Muscle layer of duodenum (tissue), 2 donors: ENCODE measurements around the gene ABCC9.
A peak's percentile ranks its signal among the peaks of the same experiment; 100 is the strongest.
"Not testable (repeated sequence)": the region's sequence is repeated elsewhere in the genome, so short reads cannot be mapped to it uniquely, and the experiment has no call there.

ENCODE experiments used
- H3K27ac ChIP-seq: one replicate; pipeline ENCODE4 v1.7.0; 2013; ENCODE audit warnings: mild to moderate bottlenecking, low read length
- H3K27me3 ChIP-seq: one replicate; pipeline ENCODE4 v1.7.0; 2013; ENCODE audit warnings: low read depth, mild to moderate bottlenecking, control low read depth, low read length
- H3K36me3 ChIP-seq, 2 donors: one replicate each; pipeline ENCODE4 v1.7.0; 2013; ENCODE audit warnings: low read length in 2 of 2, control low read depth in 1 of 2, mild to moderate bottlenecking in 1 of 2; ENCODE audit not compliant: insufficient read depth in 2 of 2, control insufficient read depth in 1 of 2
- H3K4me1 ChIP-seq, 2 donors: one replicate each; pipeline ENCODE4 v1.7.0; 2013; ENCODE audit warnings: low read length in 2 of 2, mild to moderate bottlenecking in 2 of 2, control low read depth in 1 of 2, moderate library complexity in 1 of 2; ENCODE audit not compliant: insufficient read depth in 2 of 2, control insufficient read depth in 1 of 2
- H3K4me3 ChIP-seq, 2 donors: one replicate each; pipeline ENCODE4 v1.7.0; 2013; ENCODE audit warnings: low read length in 2 of 2, low read depth in 1 of 2, mild to moderate bottlenecking in 1 of 2
- H3K9me3 ChIP-seq, 2 donors: one replicate each; pipeline ENCODE4 v1.7.0; 2013; ENCODE audit warnings: low read length in 2 of 2, control low read depth in 1 of 2, mild to moderate bottlenecking in 1 of 2; ENCODE audit not compliant: control insufficient read depth in 1 of 2
- donor health status: healthy.

The ABCC9 gene

DNA sequence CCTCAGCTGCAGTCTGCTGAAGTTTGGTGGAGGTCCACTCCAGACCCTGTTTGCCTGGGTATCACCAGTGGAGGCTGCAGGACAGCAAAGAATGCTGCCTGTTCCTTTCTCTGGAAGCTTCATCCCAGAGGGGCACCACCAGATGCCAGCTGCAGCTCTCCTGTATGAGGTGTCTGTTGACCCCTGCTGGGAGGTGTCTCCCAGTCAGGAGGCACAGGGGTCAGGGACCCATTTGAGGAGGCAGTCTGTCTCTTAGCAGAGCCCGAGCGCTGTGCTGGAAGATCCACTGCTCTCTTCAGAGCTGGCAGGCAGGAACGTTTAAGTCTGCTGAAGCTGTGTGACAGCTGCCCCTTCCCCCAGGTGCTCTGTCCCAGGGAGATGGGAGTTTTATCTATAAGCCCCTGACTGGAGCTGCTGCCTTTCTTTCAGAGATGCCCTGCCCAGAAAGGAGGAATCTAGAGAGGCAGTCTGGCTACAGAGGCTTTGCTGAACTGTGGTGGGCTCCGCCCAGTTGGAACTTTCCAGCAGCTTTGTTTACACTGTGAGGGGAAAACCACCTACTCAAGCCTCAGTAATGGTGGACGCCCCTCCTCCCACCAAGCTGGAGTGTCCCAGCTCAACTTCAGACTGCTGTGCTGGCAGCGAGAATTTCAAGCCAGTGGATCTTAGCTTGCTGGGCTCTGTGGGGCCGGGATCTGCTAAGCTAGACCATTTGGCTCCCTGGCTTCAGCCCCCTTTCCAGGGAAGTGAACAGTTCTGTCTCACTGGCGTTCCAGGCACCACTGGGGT is 146.2 kb downstream of the ABCC9 start:
- H3K9me3 ChIP-seq, H3K36me3 ChIP-seq, H3K27ac ChIP-seq, H3K4me3 ChIP-seq, H3K4me1 ChIP-seq, H3K27me3 ChIP-seq: not testable (repeated sequence)

- H3K27me3 ChIP-seq, H3K4me1 ChIP-seq, H3K9me3 ChIP-seq, H3K36me3 ChIP-seq, H3K4me3 ChIP-seq, H3K27ac ChIP-seq: not testable (repeated sequence)
These were observed 151.5 kb downstream of the ABCC9 start for GRCh38 chr12:21789687-21790086.

DNA sequence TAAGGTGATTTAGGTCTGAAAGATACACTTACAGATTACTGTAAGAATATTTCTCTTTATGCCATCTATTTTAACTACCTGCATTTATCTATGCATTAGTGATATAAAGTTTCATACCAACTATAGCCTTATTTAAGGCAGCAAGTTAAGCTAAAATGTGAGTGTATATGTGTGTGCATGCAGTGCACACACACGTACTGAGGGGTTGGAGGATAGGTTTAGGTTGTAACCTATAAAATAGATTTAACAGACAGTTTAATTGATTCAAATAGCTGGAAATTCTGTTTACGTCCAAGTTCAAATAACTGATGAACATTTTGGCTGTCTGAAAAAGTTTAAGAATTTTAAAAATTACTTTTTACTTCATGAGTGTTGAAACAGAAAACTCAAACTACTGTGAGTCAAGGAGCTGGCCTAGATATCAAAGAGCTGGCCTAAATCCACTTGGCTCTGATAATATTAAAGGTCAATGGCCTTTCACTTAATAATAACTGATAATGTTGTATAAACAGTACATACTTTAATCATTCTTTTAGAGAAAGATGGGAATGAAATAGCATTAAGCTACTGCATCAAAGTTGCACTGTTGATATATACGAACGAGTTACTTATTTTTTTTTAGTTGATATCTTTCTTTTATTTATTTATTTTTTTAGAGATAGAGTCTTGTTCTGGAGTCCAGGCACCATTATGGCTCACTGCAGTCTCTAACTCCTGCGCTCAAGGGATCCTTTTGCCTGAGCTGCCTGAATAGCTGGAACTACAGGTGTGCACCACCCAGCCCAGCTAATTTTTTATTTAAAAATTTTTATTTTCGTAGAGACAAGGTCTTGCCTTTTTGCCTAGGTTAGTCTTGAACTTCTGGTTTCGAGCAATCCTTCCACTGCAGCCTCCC is 152.9 kb downstream of the ABCC9 start:
- Histone ChIP-seq H3K36me3 (no peaks in the 10 kb centered on the region), H3K27me3 (no peaks in the 10 kb centered on the region), H3K4me3 (no peak overlapping the region), H3K27ac (no peak overlapping the region), H3K4me1 (no peaks in the 10 kb centered on the region), H3K9me3 (no peaks in the 10 kb centered on the region)

- Histone ChIP-seq H3K36me3 (no peaks in the 10 kb centered on the region), H3K9me3 (no peaks in the 10 kb centered on the region), H3K4me1 (no peaks in the 10 kb centered on the region), H3K4me3 (no peak overlapping the region), H3K27ac (no peak overlapping the region), H3K27me3 (no peaks in the 10 kb centered on the region)
These were observed 155.1 kb downstream of the ABCC9 start for GRCh38 chr12:21786041-21786531.

GRCh38 chr12:21782723-21783122 is 158.5 kb downstream of the ABCC9 start:
- not testable (repeated sequence) for H3K27ac ChIP-seq, H3K36me3 ChIP-seq, H3K9me3 ChIP-seq, H3K4me3 ChIP-seq, H3K4me1 ChIP-seq, H3K27me3 ChIP-seq

- Histone ChIP-seq H3K4me1 (no peaks in the 10 kb centered on the region), H3K4me3 (no peak overlapping the region), H3K9me3 (no peaks in the 10 kb centered on the region), H3K36me3 (no peaks in the 10 kb centered on the region), H3K27ac (peak overlapping the region; percentile 56), H3K27me3 (no peaks in the 10 kb centered on the region)
These were observed 160.4 kb downstream of the ABCC9 start for GRCh38 chr12:21780786-21781185.

DNA sequence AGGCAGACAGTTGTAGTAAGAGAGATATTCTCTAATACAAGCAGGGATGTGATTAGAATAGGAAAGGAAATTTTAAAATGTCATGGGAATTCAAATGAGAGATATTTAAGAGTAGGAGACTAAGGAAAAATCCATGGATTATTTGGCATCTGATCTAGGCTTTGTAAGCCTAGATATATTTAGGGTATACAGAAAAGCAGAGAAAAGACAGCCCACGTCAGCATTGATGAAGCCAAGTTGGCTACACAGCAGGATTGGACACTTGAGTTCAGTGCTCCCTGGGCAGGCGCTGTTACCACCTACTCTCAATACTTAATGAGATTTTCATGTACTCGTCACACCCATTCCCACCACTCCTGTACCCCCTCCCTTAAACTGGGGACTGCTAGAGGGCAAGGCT is 165.1 kb downstream of the ABCC9 start:
- no peaks in the 10 kb centered on the region for H3K36me3 ChIP-seq
- peak overlapping the region; percentile 88 for H3K27ac ChIP-seq
- H3K9me3 ChIP-seq, result no peaks in the 10 kb centered on the region
- no peaks in the 10 kb centered on the region for H3K4me1 ChIP-seq
- H3K4me3 ChIP-seq, result no peak overlapping the region
- H3K27me3 ChIP-seq, result no peaks in the 10 kb centered on the region

DNA sequence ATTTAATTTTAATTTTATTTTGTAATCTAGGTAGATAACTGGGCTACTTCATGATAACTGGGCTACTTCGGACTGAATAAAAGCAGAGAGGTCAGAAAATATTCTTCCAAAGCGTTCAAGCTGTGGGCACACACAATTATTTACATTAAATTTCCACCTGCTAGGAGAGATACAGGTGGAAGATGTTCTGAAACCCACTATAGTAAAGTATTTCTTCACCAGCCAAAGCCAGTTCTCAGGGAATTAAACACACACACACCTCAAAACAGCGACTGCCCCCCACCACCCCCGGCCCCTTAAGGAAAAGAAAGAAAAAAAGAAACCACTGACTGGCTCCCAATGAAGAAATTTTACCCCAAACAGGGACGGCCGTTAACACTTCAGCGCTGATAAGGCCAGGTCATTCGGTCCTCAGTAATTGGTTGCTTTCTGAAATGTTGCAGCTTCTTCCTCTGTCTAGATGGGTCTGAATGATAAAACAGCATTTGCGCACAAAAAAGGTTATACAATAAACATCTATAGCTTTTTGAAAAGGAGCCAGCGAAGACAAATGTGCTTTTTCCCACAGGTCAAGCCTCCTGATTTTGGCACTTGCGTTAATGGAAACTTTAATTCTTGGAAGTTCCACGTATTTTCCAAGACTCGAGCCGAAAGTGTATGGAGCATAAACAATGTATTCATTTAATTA is 165.9 kb downstream of the ABCC9 start:
- H3K27ac ChIP-seq, result peak overlapping the region; percentile 88
- H3K36me3 ChIP-seq, result no peaks in the 10 kb centered on the region
- peak overlapping the region; percentile 43 to 49 for H3K4me3 ChIP-seq
- H3K9me3 ChIP-seq, result no peaks in the 10 kb centered on the region
- H3K27me3 ChIP-seq, result no peaks in the 10 kb centered on the region
- no peaks in the 10 kb centered on the region for H3K4me1 ChIP-seq

- no peaks in the 10 kb centered on the region for H3K36me3 ChIP-seq
- no peaks in the 10 kb centered on the region for H3K27me3 ChIP-seq
- peak within 1 kb of the TSS; percentile 59 to 65 for H3K4me3 ChIP-seq
- H3K4me1 ChIP-seq, result no peaks in the 10 kb centered on the region
- H3K27ac ChIP-seq, result peak within 1 kb of the TSS; percentile 88
- no peaks in the 10 kb centered on the region for H3K9me3 ChIP-seq
These were observed 166.7 kb downstream of the ABCC9 start, which contains the start of gene KCNJ8 for GRCh38 chr12:21774358-21775132. Gene KCNJ8 (minus strand): TSS chr12:21774706. CDS start chr12:21773616, 1,090 bp downstream.

- Histone ChIP-seq H3K9me3 (no peaks in the 10 kb centered on the region), H3K36me3 (no peaks in the 10 kb centered on the region)
These were observed 167.4 kb downstream of the ABCC9 start for GRCh38 chr12:21773806-21774205.

More at GRCh38 chr12:21773806-21774205, 167.4 kb downstream of the ABCC9 start:
- Histone ChIP-seq H3K4me3 (peak overlapping the region; percentile 59 to 65), H3K4me1 (no peaks in the 10 kb centered on the region), H3K27ac (peak overlapping the region; percentile 80), H3K27me3 (no peaks in the 10 kb centered on the region)
